ENCODE measurements around the gene ACTBL2. TPM values are rescaled to one million over a fixed set of nuclear protein-coding genes. Genes with fewer than 3 reads are reported as not detected.

The ACTBL2 gene
- total RNA-seq, 1 donor from 2014 or later = not detected

GRCh38 chr5:57455511-57456455 is 26.8 kb downstream of the ACTBL2 start:
- intact Hi-C loops (cut with DNase I) = no loop called here
- Histone ChIP-seq H3K27me3 (no peaks in the 10 kb centered on the region), H3K27ac (no peak overlapping the region), H3K4me3 (no peak overlapping the region), H3K4me1 (peaks cover 16% of the 10 kb centered on the region), H3K36me3 (no peaks in the 10 kb centered on the region), H3K9me3 (no peaks in the 10 kb centered on the region)
- DNase-seq (no peak), ATAC-seq (no peak)
- no peak for TF ChIP-seq CTCF (IDR thresholded peaks at IDR 0.05)

DNA sequence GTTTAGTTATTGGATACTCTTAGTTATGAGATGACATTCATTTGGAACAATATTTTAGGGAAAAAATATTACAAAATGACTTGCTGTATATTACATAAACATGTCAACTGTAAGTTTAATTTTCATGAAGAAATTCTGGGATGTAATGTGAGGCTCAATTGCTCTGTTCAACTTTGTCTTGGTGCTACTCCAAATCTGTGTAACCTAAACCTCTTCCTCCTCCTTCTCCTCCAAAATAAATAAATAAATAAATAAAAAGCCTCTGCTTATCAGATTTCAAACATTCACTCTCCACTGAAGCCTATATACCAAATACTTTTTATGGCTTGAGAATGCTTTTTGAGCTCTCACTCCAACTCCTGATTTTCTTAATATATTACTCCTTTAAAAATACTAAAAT is 27.7 kb downstream of the ACTBL2 start:
- DNase-seq (no peak), ATAC-seq (no peak)
- Histone ChIP-seq H3K27me3 (no peaks in the 10 kb centered on the region), H3K4me1 (peaks cover 16% of the 10 kb centered on the region), H3K36me3 (no peaks in the 10 kb centered on the region), H3K27ac (no peak overlapping the region), H3K9me3 (no peaks in the 10 kb centered on the region), H3K4me3 (no peak overlapping the region)
- no peak for TF ChIP-seq CTCF (IDR thresholded peaks at IDR 0.05)
- intact Hi-C loops (cut with DNase I) = no loop called here

DNA sequence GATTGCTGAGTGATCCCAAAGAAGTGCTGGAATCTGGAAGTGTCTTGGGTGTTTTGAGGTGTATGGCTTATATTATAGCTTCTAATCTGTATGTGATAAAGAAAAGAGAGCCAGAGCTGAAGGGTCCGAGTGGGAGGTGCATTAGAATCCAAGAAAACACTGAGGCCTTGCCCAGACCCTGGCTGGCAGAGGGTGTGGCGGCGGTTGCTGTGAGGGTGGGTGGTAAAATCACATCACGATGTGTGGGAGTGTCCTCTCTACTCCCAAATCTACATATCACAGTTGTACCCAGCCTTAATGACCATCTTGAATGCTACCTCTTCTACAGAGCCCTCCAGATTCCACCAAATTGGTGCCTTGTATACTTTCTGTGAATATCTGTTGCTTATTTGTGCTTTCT is 28.9 kb downstream of the ACTBL2 start:
- H3K4me1 ChIP-seq = peaks cover 16% of the 10 kb centered on the region
- ATAC-seq = no peak
- H3K27ac ChIP-seq = peak overlapping the region; percentile 55

GRCh38 chr5:57452885-57453284 is 29.7 kb downstream of the ACTBL2 start:
- peak overlapping the region; percentile 55 for H3K27ac ChIP-seq
- ATAC-seq (no peak), DNase-seq (no peak)
- H3K4me1 ChIP-seq = peaks cover 16% of the 10 kb centered on the region
- no peaks in the 10 kb centered on the region for H3K9me3 ChIP-seq
- intact Hi-C loops (cut with DNase I) = no loop called here
- H3K27me3 ChIP-seq = no peaks in the 10 kb centered on the region
- TF ChIP-seq CTCF (IDR thresholded peaks at IDR 0.05) = no peak
- no peak overlapping the region for H3K4me3 ChIP-seq
- H3K36me3 ChIP-seq = no peaks in the 10 kb centered on the region

More for the DNA sequence above, 28.9 kb downstream of the ACTBL2 start:
- intact Hi-C loops (cut with DNase I) = no loop called here
- Histone ChIP-seq H3K9me3 (no peaks in the 10 kb centered on the region), H3K27me3 (no peaks in the 10 kb centered on the region), H3K36me3 (no peaks in the 10 kb centered on the region), H3K4me3 (no peak overlapping the region)
- no peak for DNase-seq
- no peak for TF ChIP-seq CTCF (IDR thresholded peaks at IDR 0.05)

- Histone ChIP-seq H3K4me3 (no peak overlapping the region), H3K9me3 (no peaks in the 10 kb centered on the region), H3K27ac (no peak overlapping the region), H3K4me1 (peaks cover 16% of the 10 kb centered on the region), H3K27me3 (no peaks in the 10 kb centered on the region), H3K36me3 (no peaks in the 10 kb centered on the region)
- TF ChIP-seq CTCF (IDR thresholded peaks at IDR 0.05) = no peak
- intact Hi-C loops (cut with DNase I) = no loop called here
- ATAC-seq = no peak
- no peak for DNase-seq
These were observed 31.4 kb downstream of the ACTBL2 start for GRCh38 chr5:57450991-57451876.
